ENCODE measurements around the gene SPATA31E1.
"Not testable (repeated sequence)": the region's sequence is repeated elsewhere in the genome, so short reads cannot be mapped to it uniquely, and the experiment has no call there.

The SPATA31E1 gene

GRCh38 chr9:87882627-87883026 lies at the start of gene SPATA31E1:
SPATA31E1 (plus strand) TSS chr9:87882877; CDS start chr9:87882892, 15 bp downstream.
- no peak for DNase-seq (ENCODE audit: low spot score)

DNA sequence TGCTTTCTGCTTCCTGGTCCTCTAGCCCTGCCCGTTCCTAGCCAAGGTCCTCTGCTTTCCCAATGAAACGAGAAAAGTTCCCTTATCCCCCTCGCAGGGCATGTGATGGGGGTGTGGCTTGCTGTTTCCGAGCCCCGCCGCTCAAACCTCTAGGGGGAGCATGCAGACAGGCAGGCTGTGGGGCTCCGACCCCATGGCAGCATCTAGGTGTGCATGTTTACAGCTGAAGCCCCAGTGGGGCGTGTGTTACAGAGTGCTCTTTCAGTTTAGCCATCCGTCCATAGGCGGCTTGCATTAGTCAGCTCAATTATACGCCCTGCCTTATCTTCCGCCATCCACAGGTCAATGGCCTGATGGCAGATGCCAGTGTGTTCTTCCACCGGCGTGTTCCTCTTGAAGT lies 48.3 kb upstream of the SPATA31E1 start:
- no peak for DNase-seq (ENCODE audit: low spot score)

GRCh38 chr9:87836536-87836935 lies 46.1 kb upstream of the SPATA31E1 start:
- no peak for DNase-seq (ENCODE audit: low spot score)

DNA sequence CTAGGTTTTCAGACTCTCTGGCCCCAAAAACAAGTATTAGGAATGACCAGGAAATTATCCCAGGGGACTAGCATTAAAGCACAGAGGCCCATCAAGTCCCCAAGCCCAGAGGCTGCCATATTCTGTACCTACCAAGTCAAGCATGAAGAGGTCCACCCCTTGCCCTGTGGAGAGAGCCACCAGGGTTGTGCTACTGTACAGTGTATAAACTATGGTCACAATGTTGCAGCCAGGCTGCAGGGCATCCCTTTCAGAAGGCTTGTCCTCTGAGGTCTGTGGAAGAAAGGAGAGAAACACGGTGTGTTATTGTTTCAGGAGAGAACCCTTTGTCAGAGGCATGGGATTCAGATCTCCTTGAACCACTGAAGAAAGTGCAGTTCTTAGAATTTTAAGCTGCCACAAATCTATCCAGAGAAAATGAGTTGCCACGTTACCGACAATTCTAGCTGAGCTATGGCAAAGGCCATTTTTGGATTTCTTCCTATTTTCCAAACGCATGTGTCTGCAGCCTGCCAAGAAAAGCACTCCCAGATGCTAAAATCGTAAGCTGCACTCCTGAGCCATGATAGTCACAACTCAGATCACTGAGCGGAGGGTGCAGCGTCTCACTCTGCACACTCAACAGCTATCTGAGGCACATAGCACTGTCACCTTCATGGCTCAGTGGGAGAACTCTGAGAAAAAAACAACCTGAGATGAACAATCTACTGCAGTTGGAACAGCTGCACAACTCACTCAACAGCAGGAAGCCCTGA lies 45.5 kb upstream of the SPATA31E1 start:
- DNase-seq (ENCODE audit: low spot score), result no peak

- DNase-seq (ENCODE audit: low spot score), result no peak
Measured at GRCh38 chr9:87840134-87840533, 42.5 kb upstream of the SPATA31E1 start.

- DNase-seq (ENCODE audit: low spot score), result no peak
Measured at GRCh38 chr9:87842878-87843585, 39.6 kb upstream of the SPATA31E1 start.

GRCh38 chr9:87844506-87844905 lies 38.2 kb upstream of the SPATA31E1 start:
- no peak for DNase-seq (ENCODE audit: low spot score)

DNA sequence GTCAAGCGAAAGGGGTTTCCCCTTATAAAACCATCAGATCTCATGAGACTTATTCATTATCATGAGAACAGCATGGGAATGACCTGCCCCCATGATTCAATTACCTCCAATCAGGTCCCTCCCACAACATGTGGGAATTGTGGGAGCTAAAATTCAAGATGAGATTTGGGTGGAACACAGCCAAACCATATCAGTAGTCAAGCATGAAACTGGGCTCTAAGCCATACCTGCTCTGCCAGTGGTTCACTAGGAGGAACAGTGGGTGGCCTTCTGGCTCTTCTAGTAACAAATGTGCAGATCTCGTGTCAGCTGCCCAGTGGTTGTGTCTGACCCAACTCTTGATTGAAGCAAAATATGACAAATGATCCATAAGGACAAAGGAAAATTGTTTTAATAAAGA lies 34.9 kb upstream of the SPATA31E1 start:
- DNase-seq (ENCODE audit: low spot score), result not testable (repeated sequence)

DNA sequence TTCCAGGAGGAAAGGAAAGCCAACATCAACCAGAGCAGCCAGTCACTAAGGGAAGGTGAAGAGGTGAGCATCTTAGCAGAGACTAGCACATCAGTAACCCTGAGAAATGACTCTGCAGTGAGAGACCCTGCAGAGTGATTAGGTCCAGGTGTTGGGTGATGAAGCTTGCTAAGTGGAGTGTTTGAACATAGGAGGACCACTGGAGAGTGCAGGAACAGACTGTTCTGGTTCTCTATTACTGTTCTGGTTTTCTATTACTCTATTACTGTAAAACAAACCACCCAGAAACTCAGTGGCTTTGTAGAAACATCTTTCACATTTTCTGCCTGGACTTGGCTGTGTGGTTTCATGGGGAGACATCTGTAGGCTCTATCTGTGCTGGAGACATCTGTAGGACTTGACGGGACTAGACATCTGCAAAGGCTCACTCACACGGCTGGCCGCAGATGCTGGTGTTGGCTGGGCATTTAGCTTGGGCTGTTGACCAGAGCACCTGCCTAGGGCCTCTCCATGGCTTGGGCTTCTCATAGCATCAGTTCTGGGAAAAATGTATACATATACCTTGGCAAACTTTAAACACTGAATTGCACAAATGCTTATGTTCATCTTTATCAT lies 33.4 kb upstream of the SPATA31E1 start:
- DNase-seq (ENCODE audit: low spot score), result no peak

DNA sequence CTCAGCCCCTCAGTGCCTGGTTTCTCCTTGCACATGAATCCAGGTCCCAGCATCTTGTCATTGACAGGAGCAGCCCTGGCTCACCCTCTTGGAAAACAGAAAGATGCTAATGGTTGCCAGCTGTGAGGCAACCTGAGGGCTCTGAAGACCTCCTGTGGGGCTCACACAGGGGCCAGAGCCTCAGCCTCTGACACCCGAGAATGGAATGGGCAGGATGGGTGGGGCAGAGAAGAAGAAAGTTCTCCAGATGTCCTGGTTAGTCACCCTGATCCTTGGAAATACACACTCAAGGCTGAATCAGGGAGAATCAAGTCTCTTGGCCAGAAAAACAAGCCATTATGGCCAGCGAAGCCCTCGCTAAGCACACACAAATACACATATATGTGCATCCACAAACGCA lies 32.3 kb upstream of the SPATA31E1 start:
- no peak for DNase-seq (ENCODE audit: low spot score)

DNA sequence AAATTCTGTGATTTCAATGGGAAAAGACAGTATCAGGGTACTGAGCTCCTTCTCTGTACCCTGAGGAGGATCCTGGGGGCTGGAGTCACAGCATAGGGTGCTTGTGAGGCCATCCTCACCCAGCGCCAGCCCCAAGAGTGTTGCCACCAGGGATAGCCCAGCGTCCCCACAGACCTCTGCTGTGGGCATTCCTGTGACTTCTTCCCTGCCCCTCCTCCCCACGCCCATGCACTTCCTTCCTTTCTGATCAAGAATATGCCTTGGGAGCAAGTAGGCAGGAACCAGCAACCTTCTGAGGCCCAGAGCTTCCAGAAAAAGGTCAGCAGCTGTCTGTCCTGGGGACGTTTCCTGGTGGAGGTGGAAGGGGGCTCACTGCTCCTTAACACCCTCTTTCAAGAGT lies 31.5 kb upstream of the SPATA31E1 start:
- DNase-seq (ENCODE audit: low spot score), result not testable (repeated sequence)

- no peak for DNase-seq (ENCODE audit: low spot score)
Measured at GRCh38 chr9:87853302-87853701, 29.4 kb upstream of the SPATA31E1 start.

GRCh38 chr9:87853876-87854579 lies 28.6 kb upstream of the SPATA31E1 start:
- DNase-seq (ENCODE audit: low spot score), result no peak

DNA sequence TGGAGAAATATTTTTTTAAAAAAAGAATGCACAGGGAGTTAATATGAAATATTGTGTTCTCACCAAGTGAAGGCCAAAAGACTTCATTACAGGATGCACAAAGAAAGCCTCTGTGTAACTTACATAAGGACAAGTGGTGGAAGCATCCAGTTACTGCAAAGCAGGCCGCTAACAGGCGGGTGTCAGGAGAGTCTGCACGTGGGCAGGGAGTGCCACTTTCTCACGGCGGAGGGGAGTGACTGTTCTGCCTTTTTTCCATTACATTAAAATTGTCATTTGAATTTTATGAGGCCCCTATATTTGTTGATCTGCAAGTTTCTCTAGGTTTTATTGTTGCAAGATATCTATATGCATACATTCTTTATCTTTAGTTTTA lies 28.1 kb upstream of the SPATA31E1 start:
- no peak for DNase-seq (ENCODE audit: low spot score)

- DNase-seq (ENCODE audit: low spot score), result no peak
Measured at GRCh38 chr9:87855061-87855460, 27.6 kb upstream of the SPATA31E1 start.

DNA sequence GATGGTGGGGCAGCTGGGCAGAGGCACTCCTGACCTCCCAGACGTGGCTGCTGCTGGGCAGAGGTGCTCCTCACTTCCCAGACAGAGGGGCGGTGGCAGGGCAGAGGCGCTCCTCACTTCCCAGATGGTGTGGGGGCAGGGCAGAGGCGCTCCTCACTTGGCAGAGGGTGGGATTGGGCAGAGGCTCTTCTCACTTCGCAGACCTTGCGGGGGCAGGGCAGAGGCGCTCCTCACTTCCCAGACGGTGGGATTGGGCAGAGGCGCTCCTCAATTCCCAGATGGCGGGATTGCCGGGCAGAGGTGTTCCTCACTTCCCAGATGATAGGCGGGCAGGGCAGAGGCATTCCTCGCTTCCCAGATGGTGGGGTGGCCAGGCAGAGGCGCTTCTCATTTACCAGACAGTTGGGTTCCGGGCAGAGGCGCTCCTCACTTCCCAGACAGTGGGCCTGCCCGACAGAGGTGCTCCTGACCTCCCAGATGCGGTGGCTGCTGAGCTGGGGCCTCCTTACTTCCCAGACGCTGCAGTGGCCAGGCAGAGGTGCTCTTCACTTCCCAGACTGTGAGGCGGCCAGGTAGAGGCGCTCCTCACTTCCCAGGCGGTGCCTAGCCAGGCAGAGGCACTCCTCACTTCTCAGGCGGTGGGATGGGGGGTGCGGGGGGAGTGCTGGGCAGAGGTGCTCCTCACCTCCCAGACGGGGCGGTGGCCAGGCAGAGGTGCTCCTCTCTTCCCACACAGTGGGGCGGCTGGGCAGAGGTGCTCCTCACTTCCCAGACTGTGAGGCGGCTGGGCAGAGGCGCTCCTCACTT lies 25.3 kb upstream of the SPATA31E1 start:
- no peak for DNase-seq (ENCODE audit: low spot score)

DNA sequence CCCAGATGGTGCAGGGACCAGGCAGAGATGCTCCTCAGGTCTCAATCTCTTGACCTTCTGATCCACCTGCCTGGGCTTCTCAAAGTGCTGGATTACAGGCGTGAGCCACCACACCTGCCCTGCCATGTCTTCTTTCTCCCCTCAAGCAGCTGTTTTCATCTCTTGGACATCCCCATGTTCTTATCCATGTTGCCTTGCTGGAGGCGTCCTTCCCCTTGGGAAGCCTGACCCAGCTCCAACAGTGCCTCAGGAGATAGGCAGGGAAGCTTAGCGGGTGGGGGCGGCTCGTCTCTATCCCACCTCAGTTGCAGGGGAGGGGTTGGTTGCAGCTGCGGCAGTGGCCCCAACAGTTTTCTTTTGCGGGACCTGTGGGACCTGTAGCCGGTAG lies 24.7 kb upstream of the SPATA31E1 start:
- DNase-seq (ENCODE audit: low spot score), result no peak

GRCh38 chr9:87859137-87859536 lies 23.5 kb upstream of the SPATA31E1 start:
- no peak for DNase-seq (ENCODE audit: low spot score)

DNA sequence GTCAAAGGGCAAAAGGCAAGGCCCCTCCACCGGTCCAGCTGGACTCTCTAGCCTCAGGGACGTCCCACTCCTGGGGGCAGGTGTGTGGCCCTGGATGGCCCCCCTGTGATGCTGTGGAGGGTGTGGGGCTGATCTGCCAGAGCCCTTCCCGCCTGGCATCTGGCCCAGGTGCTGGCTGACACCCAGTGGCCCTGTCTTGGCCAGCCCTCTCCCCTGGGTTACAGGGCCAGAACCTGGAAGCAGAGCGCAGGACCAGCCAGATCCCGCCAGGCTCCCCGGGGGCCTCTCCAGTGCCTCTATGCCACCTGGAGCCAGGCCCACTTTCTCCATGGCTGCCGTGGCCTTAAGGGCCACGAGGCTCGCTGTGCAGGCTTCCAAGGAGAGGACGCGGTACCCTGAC lies 22.9 kb upstream of the SPATA31E1 start:
- DNase-seq (ENCODE audit: low spot score), result no peak

DNA sequence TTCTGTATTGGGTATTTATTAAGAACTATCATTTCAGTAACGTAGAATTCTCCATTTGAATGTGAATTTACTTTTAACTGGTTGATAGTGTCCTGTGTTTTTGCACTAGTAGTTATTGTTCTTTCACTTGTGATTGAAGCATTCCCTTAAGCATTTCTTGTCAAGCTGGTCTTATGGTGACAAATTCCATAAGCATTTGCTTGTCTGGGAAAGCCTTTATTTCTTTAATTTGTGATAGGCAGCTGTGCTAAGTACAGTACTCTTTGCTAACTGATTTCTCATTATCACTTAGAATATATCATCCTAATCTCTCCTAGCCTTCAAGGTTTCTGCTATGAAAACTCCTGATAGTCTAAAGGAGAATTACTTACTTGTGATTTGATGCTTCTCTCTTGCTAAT lies 21.3 kb upstream of the SPATA31E1 start:
- no peak for DNase-seq (ENCODE audit: low spot score)

DNA sequence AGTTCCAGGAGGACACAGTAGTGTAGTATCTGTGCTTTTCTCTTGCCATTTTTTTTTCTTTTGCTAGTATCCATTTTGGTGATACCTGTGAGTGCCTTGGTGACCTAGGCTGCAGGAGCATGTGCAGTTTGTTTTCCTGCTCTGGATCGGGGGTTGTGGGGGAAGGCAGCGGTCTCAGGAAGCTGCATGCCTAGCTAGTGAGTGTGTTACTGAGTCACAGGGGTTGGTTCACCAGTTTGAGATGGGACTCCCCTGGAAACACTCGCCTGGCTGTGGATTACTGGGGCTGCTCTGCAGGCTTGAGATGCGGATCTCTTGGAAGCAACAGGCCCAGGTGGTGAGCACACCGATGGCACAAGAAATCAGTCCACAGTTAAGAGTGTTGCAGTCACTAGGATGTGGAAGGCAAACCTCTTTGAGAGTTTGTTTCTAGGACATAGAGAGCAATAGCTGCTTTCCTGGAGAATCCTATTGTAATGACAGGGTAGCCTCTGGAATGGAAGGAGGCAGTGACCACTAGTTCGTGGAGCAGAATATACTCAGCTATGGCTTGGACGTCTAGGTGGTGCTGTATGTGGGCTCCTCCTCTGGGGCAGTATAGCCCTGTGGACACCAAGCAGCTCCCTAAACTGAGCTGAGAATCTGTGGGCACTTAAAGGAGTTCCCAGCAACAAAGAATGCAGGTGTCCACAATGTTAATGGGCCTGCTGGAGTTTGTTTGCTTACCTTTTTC lies 20.0 kb upstream of the SPATA31E1 start:
- peak; percentile 41 for DNase-seq (ENCODE audit: low spot score)

Data from kidney capillary endothelial cell (primary cell).